ENCODE results near the gene FAM187B.

FAM187B gene

GRCh38 chr19:35271546-35271945 is 43.0 kb upstream of the FAM187B start:
- TF ChIP-seq ISL1 (CRISPR knock-in tag; IDR thresholded peaks at IDR 0.05): no peak
- no peak for TF ChIP-seq TOX (CRISPR knock-in tag; IDR thresholded peaks at IDR 0.05; ENCODE audit: borderline replicate concordance)
- no peak for TF ChIP-seq OSR1 (CRISPR knock-in tag; IDR thresholded peaks at IDR 0.05)
- no peak for TF ChIP-seq ZFP30 (CRISPR knock-in tag; IDR thresholded peaks at IDR 0.05)
- TF ChIP-seq RARB (CRISPR knock-in tag; IDR thresholded peaks at IDR 0.05): no peak
- no peak for TF ChIP-seq ZNF70 (CRISPR knock-in tag; IDR thresholded peaks at IDR 0.05)
- no peak for TF ChIP-seq ESRRG (CRISPR knock-in tag; IDR thresholded peaks at IDR 0.05)
- no peak for TF ChIP-seq SNAI2 (CRISPR knock-in tag; IDR thresholded peaks at IDR 0.05)
- TF ChIP-seq PPARA (CRISPR knock-in tag; IDR thresholded peaks at IDR 0.05; ENCODE audit: borderline replicate concordance): no peak
- ATAC-seq: no peak

GRCh38 chr19:35270381-35270811 is 41.9 kb upstream of the FAM187B start:
- TF ChIP-seq CSDC2 (CRISPR knock-in tag; IDR thresholded peaks at IDR 0.05) (no peak), ZFP3 (CRISPR knock-in tag; IDR thresholded peaks at IDR 0.05) (no peak), ZC3H10 (CRISPR knock-in tag; IDR thresholded peaks at IDR 0.05) (no peak), RARB (CRISPR knock-in tag; IDR thresholded peaks at IDR 0.05) (no peak)
- ATAC-seq: no peak

GRCh38 chr19:35269438-35270117 is 41.0 kb upstream of the FAM187B start:
- ATAC-seq: peak; percentile 75
- TF ChIP-seq TOX (CRISPR knock-in tag; IDR thresholded peaks at IDR 0.05; ENCODE audit: borderline replicate concordance): no peak
- no peak for TF ChIP-seq ZNF565 (CRISPR knock-in tag; conservative IDR thresholded peaks at IDR 0.05; ENCODE audit: low read depth)
- TF ChIP-seq OSR1 (CRISPR knock-in tag; IDR thresholded peaks at IDR 0.05): no peak
- no peak for TF ChIP-seq CREB5 (CRISPR knock-in tag; IDR thresholded peaks at IDR 0.05; ENCODE audit: low read depth)
- TF ChIP-seq CSDC2 (CRISPR knock-in tag; IDR thresholded peaks at IDR 0.05): no peak
- TF ChIP-seq ZFP3 (CRISPR knock-in tag; IDR thresholded peaks at IDR 0.05): no peak
- no peak for TF ChIP-seq ZFP30 (CRISPR knock-in tag; IDR thresholded peaks at IDR 0.05)
- TF ChIP-seq ZC3H10 (CRISPR knock-in tag; IDR thresholded peaks at IDR 0.05): no peak
- TF ChIP-seq CSRNP3 (CRISPR knock-in tag; IDR thresholded peaks at IDR 0.05): no peak
- no peak for TF ChIP-seq ZNF8 (CRISPR knock-in tag; IDR thresholded peaks at IDR 0.05)
- TF ChIP-seq ISL1 (CRISPR knock-in tag; IDR thresholded peaks at IDR 0.05): no peak
- TF ChIP-seq PPARA (CRISPR knock-in tag; IDR thresholded peaks at IDR 0.05; ENCODE audit: borderline replicate concordance): no peak
- TF ChIP-seq ZNF70 (CRISPR knock-in tag; IDR thresholded peaks at IDR 0.05): no peak
- TF ChIP-seq ESRRG (CRISPR knock-in tag; IDR thresholded peaks at IDR 0.05): no peak
- no peak for TF ChIP-seq GLIS3 (CRISPR knock-in tag; IDR thresholded peaks at IDR 0.05)
- TF ChIP-seq TCF4 (CRISPR knock-in tag; IDR thresholded peaks at IDR 0.05; ENCODE audit: borderline replicate concordance): no peak
- TF ChIP-seq PATZ1 (CRISPR knock-in tag; IDR thresholded peaks at IDR 0.05; ENCODE audit: borderline replicate concordance): no peak
- TF ChIP-seq ARNTL (CRISPR knock-in tag; IDR thresholded peaks at IDR 0.05; ENCODE audit: borderline replicate concordance, low read depth): no peak

GRCh38 chr19:35268536-35269437 is 40.2 kb upstream of the FAM187B start, which contains the start of gene USF2:
Gene USF2 (plus strand): TSS chr19:35268962. CDS start chr19:35269102, 140 bp downstream.
- peak; percentile 19; the same call in 2 of the 3 replicates for ATAC-seq
- TF ChIP-seq ZC3H10 (CRISPR knock-in tag; IDR thresholded peaks at IDR 0.05) (no peak), ZNF565 (CRISPR knock-in tag; conservative IDR thresholded peaks at IDR 0.05; ENCODE audit: low read depth) (no peak), ESRRG (CRISPR knock-in tag; IDR thresholded peaks at IDR 0.05) (no peak), POU6F1 (CRISPR knock-in tag; IDR thresholded peaks at IDR 0.05; ENCODE audit: borderline replicate concordance, low read depth) (no peak), OSR1 (CRISPR knock-in tag; IDR thresholded peaks at IDR 0.05) (no peak), SNAI2 (CRISPR knock-in tag; IDR thresholded peaks at IDR 0.05) (no peak)

Data from SK-N-SH treated with all-trans-retinoic acid at 6 μM for 48 hours (cell line).